Fibroblast of lung (primary cell): Measurements from ENCODE around the gene DNAH8. TPM values are rescaled to one million over a fixed set of nuclear protein-coding genes. Genes with fewer than 3 reads are reported as not detected.

Experiments
- DNase-seq, 2 donors: peaks; one replicate each; pipeline versions ENCODE4 v3.0.0 to v3.0.0-alpha.2; 2010; ENCODE audit warnings: low read depth in 2 of 2
- H2AFZ ChIP-seq: 2 replicates; pipeline ENCODE4 v1.5.1; 2012; ENCODE audit warnings: low read length, control low read depth, inconsistent platforms
- H3K27ac ChIP-seq: 2 replicates; pipeline ENCODE4 v1.5.1; 2011; ENCODE audit warnings: low read length, control low read depth; ENCODE audit not compliant: insufficient read depth
- H3K27me3 ChIP-seq: 2 replicates; pipeline ENCODE4 v1.5.1; 2011; ENCODE audit warnings: mild to moderate bottlenecking, low read length; ENCODE audit not compliant: control insufficient read depth, insufficient read depth
- H3K36me3 ChIP-seq: 2 replicates; pipeline ENCODE4 v1.5.1; 2011; ENCODE audit warnings: low read length; ENCODE audit not compliant: control insufficient read depth, insufficient read depth
- H3K4me1 ChIP-seq: 2 replicates; pipeline ENCODE4 v1.5.1; 2011; ENCODE audit warnings: low read length; ENCODE audit not compliant: control insufficient read depth, insufficient read depth; ENCODE audit errors: extremely low read depth
- H3K4me2 ChIP-seq: 2 replicates; pipeline ENCODE4 v1.5.1; 2011; ENCODE audit warnings: low read length, control low read depth; ENCODE audit not compliant: insufficient read depth; ENCODE audit errors: extremely low read depth
- H3K4me3 ChIP-seq, 4 experiments: fragments of 200-600 bp in 1 of 4; sonication (generic) in 1 of 4; replicated peaks in 1 of 4; 2 replicates each; pipeline ENCODE4 v1.5.1; 2011 to 2016; ENCODE audit warnings: low read length in 4 of 4, low read depth in 3 of 4, mild to moderate bottlenecking in 3 of 4, control low read depth in 2 of 4, inconsistent platforms in 1 of 4, mixed read lengths in 1 of 4; ENCODE audit not compliant: insufficient read depth in 1 of 4; ENCODE audit errors: control extremely low read depth in 1 of 4
- H3K79me2 ChIP-seq: 2 replicates; pipeline ENCODE4 v1.5.1; 2012; ENCODE audit warnings: mild to moderate bottlenecking, low read length, inconsistent platforms; ENCODE audit not compliant: control insufficient read depth, insufficient read depth
- H3K9ac ChIP-seq: 2 replicates; pipeline ENCODE4 v1.5.1; 2011; ENCODE audit warnings: mild to moderate bottlenecking, low read length, control low read depth; ENCODE audit not compliant: insufficient read depth
- H3K9me3 ChIP-seq: 2 replicates; pipeline ENCODE4 v1.5.1; 2012; ENCODE audit warnings: low read depth, low read length; ENCODE audit not compliant: control insufficient read depth, insufficient read depth
- H4K20me1 ChIP-seq: 2 replicates; pipeline ENCODE4 v1.5.1; 2011; ENCODE audit warnings: low read length; ENCODE audit not compliant: control insufficient read depth, insufficient read depth; ENCODE audit errors: extremely low read depth
- EZH2 ChIP-seq: IDR thresholded peaks from 2 replicates; pipeline ENCODE4 v1.5.1; 2012; ENCODE audit warnings: low read length, control low read depth, mild to moderate bottlenecking; ENCODE audit errors: missing control alignments
- polyA plus RNA-seq, 2 donors: library from polyadenylated mRNA; depleted of rRNA in 1 of 2; stranded (reverse) in 1 of 2; unstranded in 1 of 2; fragments of >200 nt; gene quantifications; 2 replicates each; pipeline ENCODE4 v1.2.1, GENCODE V29; 2011 to 2012; ENCODE audit warnings: missing spikeins in 1 of 2
- total RNA-seq: library from RNA; depleted of rRNA; stranded (reverse); fragments of >200 nt; gene quantifications from 2 replicates; pipeline ENCODE4 v1.2.1, GENCODE V29; 2014
- TF ChIP-seq, protein P1 (sequence below), 2 donors: IDR thresholded peaks in 1 of 2; conservative IDR thresholded peaks in 1 of 2; 1 replicate in 1 of 2; 2 replicates in 1 of 2; pipeline ENCODE4 v1.5.1; 2011 to 2012; ENCODE audit warnings: low read length in 2 of 2, control low read depth in 1 of 2, inconsistent platforms in 1 of 2, low read depth in 1 of 2, mild to moderate bottlenecking in 1 of 2

DNAH8 gene
- total and polyA plus RNA-seq, 2 donors (not counting 1 experiment from before 2014, with no cell fraction given), result under 0.01 TPM; not detected in 1

DNA sequence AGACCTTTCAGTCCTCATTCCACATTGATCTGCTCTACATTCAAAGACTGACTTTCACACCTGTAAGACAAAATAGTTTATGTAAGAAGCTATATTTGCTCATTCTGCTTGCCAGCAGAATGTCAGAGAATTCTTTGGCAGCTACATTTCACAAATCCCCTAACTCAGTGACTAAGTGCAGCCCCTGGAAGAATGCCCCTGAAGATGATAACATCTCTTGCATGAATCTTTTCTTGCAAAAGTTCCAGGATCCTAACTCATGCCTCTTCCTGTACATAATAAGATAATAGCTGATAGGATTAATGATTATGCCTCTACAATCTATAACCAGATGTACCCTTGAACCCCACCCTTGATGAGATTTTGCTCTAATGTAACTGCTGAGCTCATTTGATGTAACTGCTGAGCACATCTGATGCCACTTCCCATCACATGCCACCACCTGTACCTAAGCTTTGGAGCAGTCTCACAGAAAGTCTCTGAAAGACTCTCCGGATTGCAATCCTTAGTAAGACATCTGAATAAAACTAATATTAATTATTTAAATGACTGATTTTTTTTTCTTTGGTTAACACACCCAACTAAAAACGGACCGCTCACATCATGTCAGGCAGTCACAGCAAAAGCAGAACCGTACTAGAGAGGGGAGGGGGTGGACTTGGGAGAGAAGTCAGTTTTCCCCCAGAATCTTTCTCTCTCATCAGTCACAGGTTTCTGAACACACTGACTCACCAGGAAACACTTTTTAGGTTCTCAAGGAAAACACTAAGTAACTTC, 684 bp upstream of the DNAH8 start:
- no peak for TF ChIP-seq EZH2
- TF ChIP-seq, protein P1, sequence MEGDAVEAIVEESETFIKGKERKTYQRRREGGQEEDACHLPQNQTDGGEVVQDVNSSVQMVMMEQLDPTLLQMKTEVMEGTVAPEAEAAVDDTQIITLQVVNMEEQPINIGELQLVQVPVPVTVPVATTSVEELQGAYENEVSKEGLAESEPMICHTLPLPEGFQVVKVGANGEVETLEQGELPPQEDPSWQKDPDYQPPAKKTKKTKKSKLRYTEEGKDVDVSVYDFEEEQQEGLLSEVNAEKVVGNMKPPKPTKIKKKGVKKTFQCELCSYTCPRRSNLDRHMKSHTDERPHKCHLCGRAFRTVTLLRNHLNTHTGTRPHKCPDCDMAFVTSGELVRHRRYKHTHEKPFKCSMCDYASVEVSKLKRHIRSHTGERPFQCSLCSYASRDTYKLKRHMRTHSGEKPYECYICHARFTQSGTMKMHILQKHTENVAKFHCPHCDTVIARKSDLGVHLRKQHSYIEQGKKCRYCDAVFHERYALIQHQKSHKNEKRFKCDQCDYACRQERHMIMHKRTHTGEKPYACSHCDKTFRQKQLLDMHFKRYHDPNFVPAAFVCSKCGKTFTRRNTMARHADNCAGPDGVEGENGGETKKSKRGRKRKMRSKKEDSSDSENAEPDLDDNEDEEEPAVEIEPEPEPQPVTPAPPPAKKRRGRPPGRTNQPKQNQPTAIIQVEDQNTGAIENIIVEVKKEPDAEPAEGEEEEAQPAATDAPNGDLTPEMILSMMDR (conservative IDR thresholded peaks at IDR 0.05 in 1 of 2, IDR thresholded peaks at IDR 0.05 in 1 of 2; ENCODE audit: low read depth in 1 of 2, low read length in 2 of 2), result no peak
- Histone ChIP-seq H3K4me3 (peak overlapping the region in 2 of 4 experiments; percentile 28 to 46), H3K79me2 (no peaks in the 10 kb centered on the region), H3K27ac (no peak overlapping the region), H3K4me2 (no peak overlapping the region), H3K9ac (no peak overlapping the region), H4K20me1 (no peaks in the 10 kb centered on the region), H3K4me1 (no peaks in the 10 kb centered on the region), H3K9me3 (no peaks in the 10 kb centered on the region), H2AFZ (no peak overlapping the region), H3K36me3 (no peaks in the 10 kb centered on the region), H3K27me3 (peaks cover 17% of the 10 kb centered on the region)
- DNase-seq, result no peak

DNA sequence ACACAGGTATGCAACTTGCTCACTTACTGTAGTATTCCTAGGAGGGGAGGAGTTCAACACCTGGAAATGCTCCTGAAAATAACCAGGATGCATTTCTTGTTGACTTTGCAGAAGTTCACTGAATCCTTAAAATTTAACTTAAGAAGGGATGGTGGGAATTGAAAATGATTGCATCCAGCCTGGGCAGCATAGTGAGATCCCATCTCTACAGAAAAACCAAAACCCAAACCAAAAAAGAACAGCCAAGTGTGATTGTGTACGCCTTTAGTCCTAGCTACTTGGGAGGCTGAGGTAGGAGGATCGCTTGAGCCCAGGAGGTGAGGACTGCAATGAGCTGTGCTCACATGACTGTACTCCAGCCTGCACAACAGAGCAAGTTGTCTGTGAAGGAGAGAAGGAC, 1.7 kb downstream of the DNAH8 start:
- H3K4me2 ChIP-seq, result no peak overlapping the region
- H3K9me3 ChIP-seq, result no peaks in the 10 kb centered on the region
- no peaks in the 10 kb centered on the region for H3K79me2 ChIP-seq
- H3K27ac ChIP-seq, result no peak overlapping the region
- no peaks in the 10 kb centered on the region for H3K36me3 ChIP-seq
- no peak overlapping the region for H3K9ac ChIP-seq
- no peaks in the 10 kb centered on the region for H4K20me1 ChIP-seq
- TF ChIP-seq, protein P1 (conservative IDR thresholded peaks at IDR 0.05 in 1 of 2, IDR thresholded peaks at IDR 0.05 in 1 of 2; ENCODE audit: low read depth in 1 of 2, low read length in 2 of 2), result no peak
- no peak for TF ChIP-seq EZH2
- no peak for DNase-seq
- no peak overlapping the region for H2AFZ ChIP-seq
- H3K27me3 ChIP-seq, result peaks cover 23% of the 10 kb centered on the region
- no peak overlapping the region for H3K4me3 ChIP-seq
- H3K4me1 ChIP-seq, result no peaks in the 10 kb centered on the region

DNA sequence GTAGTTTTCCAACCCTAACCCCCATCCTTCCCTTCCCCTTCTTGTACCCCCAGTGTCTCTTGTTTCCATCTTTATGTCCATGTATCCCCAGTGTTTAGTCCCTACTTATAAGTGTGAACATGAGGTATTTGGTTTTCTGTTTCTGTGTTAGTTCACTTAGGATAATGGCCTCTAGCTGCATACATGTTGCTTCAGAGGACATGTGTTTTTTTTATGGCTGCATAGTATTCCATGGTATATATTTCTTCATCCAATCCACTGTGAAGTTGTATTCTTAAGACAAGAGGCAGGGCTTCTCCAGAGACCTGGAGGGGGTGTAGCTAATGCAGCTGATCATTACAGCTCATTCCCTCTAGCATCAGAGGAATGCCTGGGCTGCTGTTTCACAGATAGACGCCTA, 4.2 kb downstream of the DNAH8 start:
- Histone ChIP-seq H3K27me3 (peaks cover 17% of the 10 kb centered on the region), H3K79me2 (no peaks in the 10 kb centered on the region), H3K27ac (no peak overlapping the region), H3K4me2 (no peak overlapping the region), H3K9me3 (no peaks in the 10 kb centered on the region), H3K9ac (no peak overlapping the region), H2AFZ (no peak overlapping the region), H4K20me1 (no peaks in the 10 kb centered on the region), H3K36me3 (no peaks in the 10 kb centered on the region), H3K4me1 (no peaks in the 10 kb centered on the region), H3K4me3 (no peak overlapping the region)
- TF ChIP-seq, protein P1 (conservative IDR thresholded peaks at IDR 0.05 in 1 of 2, IDR thresholded peaks at IDR 0.05 in 1 of 2; ENCODE audit: low read depth in 1 of 2, low read length in 2 of 2), result no peak
- no peak for TF ChIP-seq EZH2
- DNase-seq, result no peak
